Activated CD8-positive, alpha-beta memory T cell treated with anti-CD3 and anti-CD28 coated beads for 4 hours (primary cell): Measurements from ENCODE around the gene FAT2.
"Not testable (repeated sequence)": the region's sequence is repeated elsewhere in the genome, so short reads cannot be mapped to it uniquely, and the experiment has no call there.

Source experiments
- DNase-seq, 2 donors: peaks; one replicate each; pipeline ENCODE4 v3.0.0-alpha.2; 2020; ENCODE audit warnings: low read depth in 2 of 2

FAT2 gene

DNA sequence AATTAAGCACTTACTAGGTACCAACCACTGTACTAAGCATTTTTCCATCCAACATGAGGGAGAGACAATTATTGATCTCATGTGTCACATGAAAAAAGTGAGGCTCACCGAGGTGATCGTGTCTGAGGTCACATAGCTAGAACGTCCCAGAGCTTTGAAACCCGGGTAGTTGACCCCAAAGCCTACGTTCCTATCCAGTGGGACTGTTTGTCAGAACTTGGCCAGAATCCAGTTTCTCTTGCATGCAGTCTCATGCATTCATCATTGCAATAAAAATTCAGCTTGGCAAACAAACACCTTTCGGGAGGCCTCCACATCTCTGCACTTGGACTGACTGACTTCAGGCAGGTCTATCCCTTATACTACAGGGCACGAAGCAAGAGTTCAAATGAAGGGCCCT is 23.4 kb upstream of the FAT2 start:
- DNase-seq: no peak

DNA sequence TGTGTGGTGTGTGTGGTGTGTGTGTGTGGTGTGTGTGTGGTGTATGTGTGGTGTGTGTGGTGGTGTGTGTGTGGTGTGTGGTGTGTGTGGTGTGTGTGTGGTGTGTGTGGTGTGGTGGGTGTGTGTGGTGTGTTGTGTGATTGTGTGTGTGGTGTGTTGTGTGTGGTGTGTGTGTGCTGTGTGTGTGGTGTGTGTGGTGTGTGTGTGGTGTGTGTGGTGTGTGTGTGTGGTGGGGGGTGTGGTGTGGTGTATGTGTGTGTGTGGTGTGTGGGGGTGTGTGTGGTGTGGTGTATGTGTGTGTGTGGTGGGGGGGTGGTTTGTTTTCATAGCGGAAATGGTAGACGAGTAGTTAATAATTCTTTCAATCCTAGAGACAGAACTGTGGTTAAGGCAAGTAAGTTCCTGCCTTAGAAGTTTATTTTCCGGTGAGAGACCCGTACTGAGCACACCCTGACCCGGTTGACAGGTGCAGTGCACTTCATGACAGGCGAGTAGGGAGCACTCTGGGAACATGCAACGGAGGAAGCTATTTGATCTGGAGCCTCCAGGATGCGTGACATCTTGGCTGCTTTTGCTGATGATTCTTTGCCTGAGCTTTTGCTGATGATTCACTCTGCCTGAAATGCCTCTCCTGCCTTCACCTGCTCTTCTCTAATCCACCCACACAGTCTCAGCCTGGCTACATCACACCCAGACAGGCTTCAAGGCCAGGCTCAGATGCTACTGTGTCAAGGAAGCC is 21.7 kb upstream of the FAT2 start:
- peak in 1 of 2 donors; percentile 15 for DNase-seq

- DNase-seq: no peak
These were observed 20.1 kb upstream of the FAT2 start for GRCh38 chr5:151611127-151611775.

DNA sequence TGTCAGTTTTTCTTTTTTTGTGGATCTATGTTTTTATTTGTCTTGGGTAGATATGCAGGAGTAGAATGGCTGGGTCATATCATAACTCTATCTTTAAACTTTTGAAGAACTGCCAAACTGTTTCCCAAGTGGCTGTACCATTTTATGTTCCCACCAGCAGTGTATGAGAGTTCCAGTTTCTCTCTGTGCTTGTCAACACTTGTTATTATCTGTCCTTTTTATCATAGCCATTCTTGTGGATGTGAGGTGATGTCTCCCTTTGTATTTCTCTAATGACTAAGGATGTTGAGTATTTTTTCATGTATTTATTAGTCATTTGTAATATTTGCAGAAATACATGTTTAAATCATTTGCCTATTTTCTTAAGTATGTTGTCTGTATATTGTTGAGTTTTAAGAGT is 17.4 kb upstream of the FAT2 start:
- DNase-seq: no peak

DNA sequence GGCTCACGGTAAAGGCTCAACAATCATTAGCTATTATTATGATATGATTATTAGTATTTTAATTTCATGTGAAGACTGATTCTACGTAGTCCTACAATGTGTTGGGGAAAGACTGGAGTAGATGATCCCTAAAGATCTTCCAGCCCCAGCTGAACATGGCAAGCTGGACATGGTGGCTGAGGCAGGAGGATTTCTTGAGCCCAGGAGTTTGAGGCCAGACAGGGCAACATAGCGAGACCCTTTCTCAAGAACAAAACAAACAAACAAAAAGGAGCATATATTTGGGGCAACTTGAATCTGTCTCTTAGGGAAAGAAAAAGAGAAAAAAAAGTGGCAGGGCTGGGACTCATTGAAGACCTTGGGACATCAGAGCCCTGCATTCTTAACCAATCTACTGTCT is 16.2 kb upstream of the FAT2 start:
- DNase-seq: no peak

DNA sequence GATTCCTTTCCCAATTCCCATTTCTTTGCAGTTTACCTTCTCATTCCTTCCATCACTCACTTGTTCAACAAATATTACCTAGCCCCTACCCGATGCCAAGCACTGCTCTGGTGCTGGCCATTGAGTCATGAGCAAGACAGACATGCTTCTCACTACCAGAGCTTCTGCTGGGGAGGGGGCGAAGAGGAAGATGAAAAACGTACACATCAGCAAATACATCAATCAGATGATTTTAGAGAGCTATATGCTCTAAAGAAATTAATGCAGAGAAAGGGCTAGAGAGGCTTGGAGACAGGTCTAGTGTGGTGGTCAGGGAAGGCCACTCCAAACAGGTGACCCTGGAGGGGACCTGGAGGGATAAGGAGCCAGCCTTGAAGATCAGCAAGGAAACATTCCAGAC is 14.4 kb upstream of the FAT2 start:
- DNase-seq: no peak

- no peak for DNase-seq
These were observed 11.7 kb upstream of the FAT2 start for GRCh38 chr5:151602806-151603205.

DNA sequence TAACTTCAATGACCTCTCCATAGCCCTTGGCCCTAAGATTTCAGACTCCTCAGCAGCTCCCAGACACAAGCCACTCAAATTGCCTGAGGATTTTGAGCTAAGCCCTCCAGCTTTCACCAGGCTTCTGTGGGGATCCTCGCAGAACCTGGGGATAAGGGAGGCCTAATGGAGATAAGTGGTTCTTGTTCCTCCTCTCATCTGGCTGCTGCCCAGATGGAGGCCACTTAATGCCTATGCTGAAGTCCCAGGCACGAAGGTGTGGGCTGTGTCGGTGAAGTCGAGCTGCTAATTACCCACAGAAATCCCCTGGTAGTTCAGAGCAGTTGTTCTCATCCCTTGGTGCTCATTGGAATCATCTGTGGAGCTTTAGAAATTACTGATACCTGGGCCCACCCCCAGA is 10.3 kb upstream of the FAT2 start:
- no peak for DNase-seq

- DNase-seq: no peak
These were observed 9.0 kb upstream of the FAT2 start for GRCh38 chr5:151600069-151600665.

- DNase-seq: no peak
These were observed 7.9 kb upstream of the FAT2 start for GRCh38 chr5:151598984-151599383.

- DNase-seq: no peak
These were observed 7.4 kb upstream of the FAT2 start for GRCh38 chr5:151598549-151598948.

DNA sequence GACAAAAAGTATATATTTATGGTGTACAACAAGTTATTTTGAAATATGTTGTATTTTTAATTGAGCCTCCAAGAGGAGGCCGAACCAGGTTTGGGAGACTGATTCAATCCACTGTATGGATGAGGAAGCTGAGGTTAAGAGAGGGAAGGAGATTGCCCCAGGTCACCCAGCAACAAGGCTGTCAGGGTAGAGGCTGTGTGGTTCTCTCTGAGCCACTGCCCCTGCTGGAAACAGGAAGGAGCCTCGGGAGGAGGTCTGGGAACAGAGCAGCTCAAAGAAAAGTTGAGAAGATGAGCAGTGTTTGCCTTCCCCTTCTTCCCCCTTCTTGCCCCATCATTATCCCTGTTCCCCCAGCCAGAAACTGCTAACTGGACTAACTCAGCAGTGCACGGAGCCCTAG is 6.6 kb upstream of the FAT2 start:
- no peak for DNase-seq

GRCh38 chr5:151596828-151597539 is 5.9 kb upstream of the FAT2 start:
- DNase-seq: no peak

DNA sequence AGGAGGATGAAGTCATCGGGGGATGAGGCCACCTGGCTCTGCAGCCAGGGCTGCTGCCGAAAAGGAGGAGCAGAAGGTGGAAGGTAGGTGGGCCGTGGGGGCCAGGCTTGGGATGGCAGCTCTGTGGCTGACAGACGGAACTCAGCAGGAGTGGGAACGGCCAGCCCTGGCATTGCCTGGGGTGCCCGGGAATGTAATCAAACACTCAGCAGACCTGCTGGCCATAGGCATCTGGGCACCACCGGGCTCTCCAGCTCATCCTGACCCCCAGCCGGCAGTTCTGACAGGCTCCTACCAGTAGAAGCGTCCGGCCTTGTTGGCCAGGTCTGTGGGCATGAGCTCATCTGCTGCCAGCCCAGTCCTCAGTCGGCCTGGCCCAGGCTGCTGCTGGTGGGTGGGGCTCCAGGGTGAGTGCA is 4.3 kb upstream of the FAT2 start:
- no peak for DNase-seq

DNA sequence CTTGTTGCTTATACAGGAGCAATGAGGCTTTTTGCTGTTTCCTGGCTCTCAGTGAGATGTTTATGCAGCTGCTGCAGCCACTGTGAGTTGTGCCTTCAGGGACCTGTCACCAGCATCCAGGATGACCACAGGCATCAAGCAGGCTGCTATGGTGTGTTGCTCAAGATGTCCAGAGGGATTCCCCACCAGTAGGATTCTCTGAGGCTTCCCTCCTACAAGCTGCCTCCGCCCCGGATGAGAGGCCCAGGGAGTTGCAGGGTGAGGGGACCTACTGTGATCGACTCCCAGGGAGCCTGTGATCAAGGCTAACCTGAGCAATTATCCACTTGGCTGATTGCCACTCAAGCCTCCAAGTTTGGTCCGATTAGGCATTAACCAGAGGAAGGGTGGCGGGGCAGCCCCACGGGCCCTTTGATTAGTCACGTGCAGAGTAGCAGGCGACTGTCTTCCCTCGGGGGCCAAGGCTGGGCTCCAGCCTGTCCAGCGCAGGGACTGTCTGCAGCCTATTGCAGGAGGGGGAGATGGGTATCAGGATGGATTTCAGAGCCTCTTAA is 1.8 kb upstream of the FAT2 start:
- no peak for DNase-seq

DNA sequence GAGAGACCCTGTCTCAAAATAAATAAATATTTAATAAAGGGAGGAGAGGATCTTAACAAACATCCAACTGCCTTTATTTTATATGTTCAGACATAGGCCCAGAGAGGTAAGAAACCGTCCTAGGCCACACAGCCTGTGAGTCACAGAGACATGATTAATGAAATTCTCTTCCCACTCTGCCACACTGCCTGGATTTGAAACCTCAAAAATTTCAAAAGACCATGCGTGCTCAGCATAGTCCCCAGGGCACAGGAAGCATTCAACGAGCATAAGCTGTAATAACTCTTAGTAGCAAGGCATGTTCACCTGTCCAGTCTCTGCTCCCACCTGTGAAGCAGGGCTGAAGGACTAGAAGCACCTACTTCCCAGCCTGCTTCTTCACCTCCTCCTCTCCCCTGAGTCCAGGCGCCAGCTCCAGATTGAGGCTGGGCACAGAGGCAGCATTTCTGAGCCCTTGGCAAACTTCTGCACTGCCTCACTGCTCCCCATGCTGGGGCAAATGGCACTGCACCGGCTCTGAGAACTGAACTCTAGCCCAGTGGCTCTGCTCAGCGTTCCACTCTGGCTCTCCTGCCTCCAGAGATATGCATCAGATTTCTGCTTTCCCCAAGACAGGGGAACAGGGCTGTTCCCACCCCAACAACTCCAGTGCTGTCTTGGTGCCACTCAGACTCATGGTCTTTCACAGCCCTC is 1.1 kb downstream of the FAT2 start:
- DNase-seq: no peak

DNA sequence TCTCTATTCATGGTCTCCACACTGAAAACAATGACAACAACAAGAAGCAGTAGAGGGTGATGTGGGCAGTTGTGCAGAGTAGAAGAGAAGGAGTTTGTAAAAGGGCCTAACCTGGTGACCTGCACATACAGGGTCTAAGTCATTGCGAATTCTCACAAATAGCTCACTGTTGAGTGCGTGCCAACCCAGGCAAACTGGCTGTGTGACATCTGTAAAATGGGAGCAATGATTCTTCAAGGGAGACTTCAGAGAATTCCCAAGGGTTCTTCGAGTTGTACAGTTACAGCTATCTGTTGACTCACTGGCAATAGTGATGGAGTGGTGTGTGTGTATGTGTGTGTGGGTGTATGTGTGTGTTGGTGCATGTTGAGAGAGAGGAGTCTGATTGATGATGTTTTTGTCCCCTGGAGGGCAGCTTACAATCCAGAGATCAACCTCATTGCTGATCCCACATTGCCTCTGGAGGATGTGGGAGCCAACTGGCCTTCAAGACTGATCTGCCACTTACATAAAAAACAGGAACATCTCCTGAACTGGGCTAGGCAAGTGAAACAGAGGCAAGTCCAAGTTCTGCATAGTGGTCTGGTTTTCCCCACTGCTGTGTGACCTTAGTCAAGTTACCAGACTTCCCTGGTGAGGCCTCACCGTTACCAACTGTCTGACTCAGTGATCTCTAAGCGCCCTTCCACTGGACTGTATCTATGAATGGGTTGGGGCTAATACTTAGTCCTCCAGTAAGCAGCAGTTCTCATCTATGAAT is 3.2 kb downstream of the FAT2 start:
- no peak for DNase-seq

DNA sequence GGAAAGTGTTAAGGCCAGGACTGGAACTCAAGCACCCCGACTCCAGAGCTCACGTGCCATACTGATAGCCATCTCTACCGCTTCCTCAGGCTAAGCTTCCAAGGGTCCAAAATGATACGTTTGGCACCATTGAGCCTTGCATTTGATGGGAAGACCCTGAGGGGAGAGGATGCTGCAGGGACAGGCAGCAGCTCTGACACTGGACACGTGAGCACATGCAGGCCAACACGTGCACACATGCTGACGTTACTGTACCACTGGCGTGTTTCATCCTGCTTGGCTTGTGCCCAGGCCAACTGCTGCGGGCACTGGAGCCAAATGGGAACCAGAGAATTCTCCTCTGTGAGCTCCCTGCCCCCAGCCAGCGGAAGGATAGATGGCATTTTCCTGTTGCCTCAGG is 5.2 kb downstream of the FAT2 start:
- no peak for DNase-seq

- DNase-seq: not testable (repeated sequence)
These were observed 5.8 kb downstream of the FAT2 start for GRCh38 chr5:151585344-151585743.

GRCh38 chr5:151584057-151584937 is 6.8 kb downstream of the FAT2 start:
- no peak for DNase-seq
